Tibial nerve (tissue), 4 donors: ENCODE measurements around the gene GHDC. TPM values are rescaled to one million over a fixed set of nuclear protein-coding genes. Genes with fewer than 3 reads are reported as not detected.

Source experiments
- DNase-seq, 2 donors: peaks; one replicate each; pipeline ENCODE4 v3.0.0-alpha.2; 2019; ENCODE audit warnings: low spot score in 2 of 2
- H3K27ac ChIP-seq, 4 donors: fragments of 200-600 bp; sonication (generic) in 3 of 4; one replicate each; pipeline ENCODE4 v1.5.1; 2017 to 2019; ENCODE audit warnings: mild to moderate bottlenecking in 1 of 4
- H3K27me3 ChIP-seq, 2 donors: fragments of 200-600 bp; sonication (generic) in 1 of 2; one replicate each; pipeline versions ENCODE4 v1.5.1 to v1.6.0; 2017 to 2019
- H3K36me3 ChIP-seq, 3 donors: fragments of 200-600 bp; sonication (generic); one replicate each; pipeline ENCODE4 v1.5.1; 2018 to 2019
- H3K4me1 ChIP-seq, 4 donors: fragments of 200-600 bp; sonication (generic) in 3 of 4; one replicate each; pipeline ENCODE4 v1.5.1; 2017 to 2019
- H3K4me3 ChIP-seq, 4 donors: fragments of 200-600 bp; sonication (generic) in 3 of 4; one replicate each; pipeline ENCODE4 v1.5.1; 2017 to 2019; ENCODE audit warnings: mild to moderate bottlenecking in 1 of 4, moderate library complexity in 1 of 4
- H3K9me3 ChIP-seq, 4 donors: fragments of 200-600 bp; sonication (generic) in 3 of 4; one replicate each; pipeline ENCODE4 v1.5.1; 2017 to 2019
- CTCF ChIP-seq, 5 experiments: fragments of 200-600 bp in 3 of 5; fragments of 450-650 bp in 2 of 5; sonication (generic) in 3 of 5; IDR thresholded peaks; one replicate each; pipeline ENCODE4 v1.5.1; 2016 to 2019; ENCODE audit warnings: antibody characterized with exemption in 5 of 5, mild to moderate bottlenecking in 3 of 5, moderate library complexity in 2 of 5
- EP300 ChIP-seq, 2 donors: sonication (generic); formaldehyde crosslinking; IDR thresholded peaks; one replicate each; pipeline ENCODE4 v1.6.1; 2017; ENCODE audit warnings: antibody characterized with exemption in 2 of 2, mild to moderate bottlenecking in 1 of 2
- POLR2A ChIP-seq, 2 donors: fragments of 450-650 bp; IDR thresholded peaks; one replicate each; pipeline ENCODE4 v1.6.1; 2017; ENCODE audit warnings: antibody characterized with exemption in 2 of 2, mild to moderate bottlenecking in 2 of 2, moderate library complexity in 2 of 2
- WGBS, 2 donors: methylation state at CpG; one replicate each; pipeline ENCODE4 v1.1.5; 2018; 5-methylcytosine and 5-hydroxymethylcytosine counted together
- total RNA-seq, 4 donors: library from RNA; depleted of rRNA; stranded (reverse); fragments of >200 nt; gene quantifications; one replicate each; pipeline ENCODE4 v1.1.0, GENCODE V29; 2016

The GHDC gene
- total RNA-seq, 4 donors from 2014 or later, result 36.4 to 77.9 (median 40.7) TPM

- TF ChIP-seq EP300 (IDR thresholded peaks at IDR 0.05), result no peak
- TF ChIP-seq CTCF (IDR thresholded peaks at IDR 0.05), result no peak
- no peak for TF ChIP-seq POLR2A (IDR thresholded peaks at IDR 0.05)
- Histone ChIP-seq H3K27ac (peak overlapping the region in 3 of 4 donors; percentile 85 to 86 (median 86)), H3K4me3 (peak overlapping the region; percentile 49 to 70 (median 64)), H3K4me1 (peaks cover 0 to 23% (median 12%) of the 10 kb centered on the region in 4 donors), H3K36me3 (peaks cover 0 to 33% (median 0%) of the 10 kb centered on the region in 3 donors), H3K9me3 (no peaks in the 10 kb centered on the region), H3K27me3 (no peaks in the 10 kb centered on the region)
- 66 to 73% methylated on average over 9 to 10 of the region's 12 CpGs for WGBS, 2 donors
- DNase-seq, result no peak
Measured at GRCh38 chr17:42193216-42193968, 902 bp downstream of the GHDC start.

GRCh38 chr17:42192189-42193126 is 1.8 kb downstream of the GHDC start:
- no peaks in the 10 kb centered on the region for H3K27me3 ChIP-seq
- peaks cover 0 to 33% (median 0%) of the 10 kb centered on the region in 3 donors for H3K36me3 ChIP-seq
- no peak for DNase-seq
- peaks cover 0 to 23% (median 12%) of the 10 kb centered on the region in 4 donors for H3K4me1 ChIP-seq
- H3K4me3 ChIP-seq, result no peak overlapping the region
- 86 to 89% methylated on average over 20 to 23 of the region's 23 CpGs for WGBS, 2 donors
- no peak overlapping the region for H3K27ac ChIP-seq
- H3K9me3 ChIP-seq, result no peaks in the 10 kb centered on the region
- no peak for TF ChIP-seq CTCF (IDR thresholded peaks at IDR 0.05)
- no peak for TF ChIP-seq EP300 (IDR thresholded peaks at IDR 0.05)
- TF ChIP-seq POLR2A (IDR thresholded peaks at IDR 0.05), result no peak

- Histone ChIP-seq H3K9me3 (no peaks in the 10 kb centered on the region), H3K27me3 (no peaks in the 10 kb centered on the region), H3K4me1 (peaks cover 0 to 23% (median 12%) of the 10 kb centered on the region in 4 donors), H3K36me3 (peaks cover 0 to 33% (median 0%) of the 10 kb centered on the region in 3 donors), H3K27ac (no peak overlapping the region), H3K4me3 (no peak overlapping the region)
- 91 to 92% methylated on average over 5 of the region's 5 CpGs for WGBS, 2 donors
- no peak for DNase-seq
- TF ChIP-seq POLR2A (IDR thresholded peaks at IDR 0.05) (no peak), EP300 (IDR thresholded peaks at IDR 0.05) (no peak), CTCF (IDR thresholded peaks at IDR 0.05) (no peak)
Measured at GRCh38 chr17:42191275-42191608, 3.1 kb downstream of the GHDC start.

DNA sequence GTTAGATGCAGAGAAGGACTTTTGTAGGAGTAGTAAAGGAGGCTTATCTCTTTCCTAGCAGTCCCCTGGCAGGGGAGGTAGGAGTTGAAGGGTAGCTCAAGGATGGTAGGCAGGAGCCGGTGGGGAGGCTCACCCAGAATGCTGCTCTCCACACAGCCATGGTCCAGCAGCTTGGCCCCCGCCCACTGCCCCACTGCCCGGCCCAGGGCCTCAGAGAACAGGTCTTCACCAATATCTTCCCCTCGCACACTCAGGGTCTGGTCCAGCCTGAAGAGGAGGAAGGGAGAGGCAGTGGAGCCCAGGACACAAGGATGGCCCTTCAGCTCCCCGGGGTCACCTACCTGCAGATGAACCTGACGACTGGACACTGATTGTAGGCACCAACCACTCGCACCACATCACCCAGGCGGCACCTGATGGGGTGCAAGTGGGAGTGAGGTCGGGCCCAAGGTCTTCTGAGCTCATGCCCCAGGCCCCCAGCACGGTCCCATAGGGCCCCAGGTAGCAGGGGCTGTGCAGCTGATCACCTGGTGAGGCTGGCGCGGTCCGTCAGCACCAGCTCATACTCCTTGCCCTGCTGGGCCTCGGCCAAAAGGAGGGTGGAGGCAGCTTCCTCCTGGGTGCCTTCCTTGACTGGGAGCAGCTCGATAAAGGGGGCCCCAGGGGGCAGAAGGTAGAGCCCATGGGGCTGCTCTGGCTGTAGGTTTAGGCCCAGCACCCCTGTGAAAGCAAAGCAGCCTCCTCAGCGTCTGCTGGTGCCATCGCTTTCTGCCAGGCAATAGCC is 3.6 kb downstream of the GHDC start:
- Histone ChIP-seq H3K36me3 (peaks cover 0 to 33% (median 0%) of the 10 kb centered on the region in 3 donors), H3K27ac (no peak overlapping the region), H3K9me3 (no peaks in the 10 kb centered on the region), H3K4me3 (no peak overlapping the region), H3K27me3 (no peaks in the 10 kb centered on the region), H3K4me1 (peaks cover 0 to 23% (median 12%) of the 10 kb centered on the region in 4 donors)
- DNase-seq, result no peak
- 78 to 86% methylated on average over 12 to 16 of the region's 17 CpGs for WGBS, 2 donors
- TF ChIP-seq POLR2A (IDR thresholded peaks at IDR 0.05) (no peak), CTCF (IDR thresholded peaks at IDR 0.05) (no peak), EP300 (IDR thresholded peaks at IDR 0.05) (no peak)
